ENCODE results near the gene TPST1. TPM values are rescaled to one million over a fixed set of nuclear protein-coding genes. Genes with fewer than 3 reads are reported as not detected.

TPST1 gene
- total and polyA plus RNA-seq, 9 of the 15 experiments (the other 6 are each of a cell fraction or from before 2014, with no cell fraction given): 0.15 to 2.2 (median 0.53) TPM

DNA sequence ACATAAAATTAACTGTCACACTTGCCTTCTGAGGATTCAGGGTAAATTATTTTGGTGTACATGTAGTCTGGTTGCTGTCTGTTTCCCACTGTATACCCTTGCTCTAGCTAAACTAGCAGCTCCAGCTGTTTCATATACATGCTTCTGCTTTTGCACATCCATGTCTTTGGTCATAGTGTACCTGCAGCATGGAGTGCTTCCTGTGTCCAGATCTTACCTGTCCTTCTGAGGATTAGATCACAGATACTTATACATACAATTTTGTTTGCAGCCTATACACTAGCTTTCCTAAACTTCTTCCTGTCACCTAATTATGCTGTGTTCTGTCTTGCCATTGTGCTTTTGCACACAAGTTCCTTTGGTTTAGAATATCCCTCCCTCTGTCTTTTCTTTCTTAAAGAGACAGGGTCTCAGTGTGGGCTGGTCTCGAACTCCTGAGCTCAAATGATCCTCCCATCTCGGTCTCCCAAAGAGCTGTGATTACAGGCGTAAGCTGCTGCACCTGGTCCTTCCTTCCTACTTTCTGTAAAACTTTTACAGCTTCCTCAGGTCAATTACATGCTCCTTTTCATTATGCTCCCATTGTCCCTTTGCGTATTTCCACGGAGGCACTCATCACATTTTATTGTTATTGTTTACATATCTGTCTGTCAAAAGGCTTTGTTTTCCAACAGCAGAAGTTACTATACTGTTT lies 33.8 kb downstream of the TPST1 start:
- Histone ChIP-seq H3K27me3 (ENCODE audit: control insufficient read depth in 2 of 2, insufficient read depth in 2 of 2, low read length in 2 of 2) (peaks cover 13 to 23% of the 10 kb centered on the region in 2 experiments), H4K20me1 (replicated peaks; ENCODE audit: control insufficient read depth, insufficient read depth, low read length) (no peaks in the 10 kb centered on the region), H3K27ac (ENCODE audit: extremely low read depth, low read depth, low read length) (no peak overlapping the region), H3K4me2 (ENCODE audit: insufficient read depth, low read length) (no peak overlapping the region), H2AFZ (ENCODE audit: low read depth, low read length) (no peak overlapping the region), H3K9ac (ENCODE audit: insufficient read depth in 1 of 2, low read depth in 2 of 2, low read length in 2 of 2) (no peak overlapping the region), H3K79me2 (ENCODE audit: control insufficient read depth, insufficient read depth, low read length) (no peaks in the 10 kb centered on the region), H3K4me3 (no peak overlapping the region), H3K36me3 (ENCODE audit: control insufficient read depth, insufficient read depth, low read length) (no peaks in the 10 kb centered on the region), H3K9me1 (ENCODE audit: control insufficient read depth, insufficient read depth, low read length) (no peaks in the 10 kb centered on the region), H3K9me3 (replicated peaks; ENCODE audit: control insufficient read depth, insufficient read depth, low read depth, low read length) (no peaks in the 10 kb centered on the region), H3K4me1 (replicated peaks in 1 of 2; ENCODE audit: control insufficient read depth in 2 of 2, insufficient read depth in 2 of 2, low read length in 2 of 2) (no peaks in the 10 kb centered on the region)
- 3% methylated on average over 5 of the region's 5 CpGs for WGBS (ENCODE audit: insufficient coverage, low coverage, missing lambda C conversion rate)
- in situ Hi-C loops (cut with MboI): no loop called here
- FAIRE-seq: no peak
- intact Hi-C loops (cut with micrococcal nuclease): no loop called here
- no peak for ATAC-seq
- DNase-seq (ENCODE audit: extremely low read depth in 1 of 4, low spot score in 3 of 4): no peak
- CTCF ChIA-PET (ENCODE audit: low intra/inter-chr PET ratio): no interaction called here
- POLR2A ChIA-PET: interaction anchor here (1.0 kb wide), 1 partner anchor 11 kb away, joined by 3 read pairs; no protein-coding TSS in a partner anchor
- TF ChIP-seq, protein P1, sequence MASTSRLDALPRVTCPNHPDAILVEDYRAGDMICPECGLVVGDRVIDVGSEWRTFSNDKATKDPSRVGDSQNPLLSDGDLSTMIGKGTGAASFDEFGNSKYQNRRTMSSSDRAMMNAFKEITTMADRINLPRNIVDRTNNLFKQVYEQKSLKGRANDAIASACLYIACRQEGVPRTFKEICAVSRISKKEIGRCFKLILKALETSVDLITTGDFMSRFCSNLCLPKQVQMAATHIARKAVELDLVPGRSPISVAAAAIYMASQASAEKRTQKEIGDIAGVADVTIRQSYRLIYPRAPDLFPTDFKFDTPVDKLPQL (IDR thresholded peaks at IDR 0.05; ENCODE audit: extremely low read depth, insufficient read length): no peak
- TF ChIP-seq HNRNPUL1 (IDR thresholded peaks at IDR 0.05; ENCODE audit: low read length) (no peak), SMARCE1 (IDR thresholded peaks at IDR 0.05) (no peak), KDM5B (IDR thresholded peaks at IDR 0.05; ENCODE audit: insufficient replicate concordance, low read depth, low read length) (no peak), SRF (CRISPR knock-in tag; IDR thresholded peaks at IDR 0.05) (no peak), ZNF134 (CRISPR knock-in tag; conservative IDR thresholded peaks at IDR 0.05) (no peak), ZNF140 (CRISPR knock-in tag; IDR thresholded peaks at IDR 0.05) (no peak), HMG20A (CRISPR knock-in tag; conservative IDR thresholded peaks at IDR 0.05) (no peak), KAT8 (IDR thresholded peaks at IDR 0.05; ENCODE audit: low read depth) (no peak), KLF6 (CRISPR knock-in tag; IDR thresholded peaks at IDR 0.05; ENCODE audit: borderline replicate concordance) (no peak), EP400 (IDR thresholded peaks at IDR 0.05) (no peak), ZNF431 (CRISPR knock-in tag; IDR thresholded peaks at IDR 0.05) (no peak), RBM25 (IDR thresholded peaks at IDR 0.05; ENCODE audit: low read depth, low read length, severe bottlenecking) (no peak)
- TF ChIP-seq, protein P2, sequence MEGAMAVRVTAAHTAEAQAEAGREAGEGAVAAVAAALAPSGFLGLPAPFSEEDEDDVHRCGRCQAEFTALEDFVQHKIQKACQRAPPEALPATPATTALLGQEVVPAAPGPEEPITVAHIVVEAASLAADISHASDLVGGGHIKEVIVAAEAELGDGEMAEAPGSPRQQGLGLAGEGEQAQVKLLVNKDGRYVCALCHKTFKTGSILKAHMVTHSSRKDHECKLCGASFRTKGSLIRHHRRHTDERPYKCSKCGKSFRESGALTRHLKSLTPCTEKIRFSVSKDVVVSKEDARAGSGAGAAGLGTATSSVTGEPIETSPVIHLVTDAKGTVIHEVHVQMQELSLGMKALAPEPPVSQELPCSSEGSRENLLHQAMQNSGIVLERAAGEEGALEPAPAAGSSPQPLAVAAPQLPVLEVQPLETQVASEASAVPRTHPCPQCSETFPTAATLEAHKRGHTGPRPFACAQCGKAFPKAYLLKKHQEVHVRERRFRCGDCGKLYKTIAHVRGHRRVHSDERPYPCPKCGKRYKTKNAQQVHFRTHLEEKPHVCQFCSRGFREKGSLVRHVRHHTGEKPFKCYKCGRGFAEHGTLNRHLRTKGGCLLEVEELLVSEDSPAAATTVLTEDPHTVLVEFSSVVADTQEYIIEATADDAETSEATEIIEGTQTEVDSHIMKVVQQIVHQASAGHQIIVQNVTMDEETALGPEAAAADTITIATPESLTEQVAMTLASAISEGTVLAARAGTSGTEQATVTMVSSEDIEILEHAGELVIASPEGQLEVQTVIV (CRISPR knock-in tag; IDR thresholded peaks at IDR 0.05; ENCODE audit: borderline replicate concordance): no peak
- TF ChIP-seq, protein P3, sequence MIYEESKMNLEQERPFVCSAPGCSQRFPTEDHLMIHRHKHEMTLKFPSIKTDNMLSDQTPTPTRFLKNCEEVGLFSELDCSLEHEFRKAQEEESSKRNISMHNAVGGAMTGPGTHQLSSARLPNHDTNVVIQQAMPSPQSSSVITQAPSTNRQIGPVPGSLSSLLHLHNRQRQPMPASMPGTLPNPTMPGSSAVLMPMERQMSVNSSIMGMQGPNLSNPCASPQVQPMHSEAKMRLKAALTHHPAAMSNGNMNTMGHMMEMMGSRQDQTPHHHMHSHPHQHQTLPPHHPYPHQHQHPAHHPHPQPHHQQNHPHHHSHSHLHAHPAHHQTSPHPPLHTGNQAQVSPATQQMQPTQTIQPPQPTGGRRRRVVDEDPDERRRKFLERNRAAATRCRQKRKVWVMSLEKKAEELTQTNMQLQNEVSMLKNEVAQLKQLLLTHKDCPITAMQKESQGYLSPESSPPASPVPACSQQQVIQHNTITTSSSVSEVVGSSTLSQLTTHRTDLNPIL (CRISPR knock-in tag; IDR thresholded peaks at IDR 0.05): no peak
- TF ChIP-seq, protein P4, sequence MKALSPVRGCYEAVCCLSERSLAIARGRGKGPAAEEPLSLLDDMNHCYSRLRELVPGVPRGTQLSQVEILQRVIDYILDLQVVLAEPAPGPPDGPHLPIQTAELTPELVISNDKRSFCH (CRISPR knock-in tag; IDR thresholded peaks at IDR 0.05): no peak
- TF ChIP-seq, protein P4 (tag; IDR thresholded peaks at IDR 0.05): no peak
- BruUV-seq (replicated peaks): no TSS peak

All from K562 (cell line).